Thyroid gland (tissue), 4 donors: ENCODE results near the gene STK32B.

Experiments used
- CTCF ChIP-seq, 6 experiments: fragments of 200-600 bp in 3 of 6; fragments of 450-650 bp in 3 of 6; sonication (generic) in 3 of 6; IDR thresholded peaks; one replicate each; pipeline ENCODE4 v1.5.1; 2016 to 2019; ENCODE audit warnings: antibody characterized with exemption in 6 of 6, mild to moderate bottlenecking in 2 of 6, inconsistent platforms in 1 of 6, moderate library complexity in 1 of 6
- POLR2A ChIP-seq, 2 donors: fragments of 450-650 bp; IDR thresholded peaks; one replicate each; pipeline ENCODE4 v1.6.1; 2017; ENCODE audit warnings: antibody characterized with exemption in 2 of 2, mild to moderate bottlenecking in 2 of 2, moderate library complexity in 1 of 2

- no peak for TF ChIP-seq CTCF (IDR thresholded peaks at IDR 0.05)
- TF ChIP-seq POLR2A (IDR thresholded peaks at IDR 0.05) = no peak
These were observed 11.5 kb upstream of the STK32B start for GRCh38 chr4:5039800-5040199.
